ENCODE results near the gene TMEM72. TPM values are rescaled to one million over a fixed set of nuclear protein-coding genes. Genes with fewer than 3 reads are reported as not detected.

The TMEM72 gene
- total and polyA plus RNA-seq, 2 of the 13 experiments (the other 11 are each of a cell fraction or from before 2014, with no cell fraction given), result 0.04 TPM; not detected in 1

DNA sequence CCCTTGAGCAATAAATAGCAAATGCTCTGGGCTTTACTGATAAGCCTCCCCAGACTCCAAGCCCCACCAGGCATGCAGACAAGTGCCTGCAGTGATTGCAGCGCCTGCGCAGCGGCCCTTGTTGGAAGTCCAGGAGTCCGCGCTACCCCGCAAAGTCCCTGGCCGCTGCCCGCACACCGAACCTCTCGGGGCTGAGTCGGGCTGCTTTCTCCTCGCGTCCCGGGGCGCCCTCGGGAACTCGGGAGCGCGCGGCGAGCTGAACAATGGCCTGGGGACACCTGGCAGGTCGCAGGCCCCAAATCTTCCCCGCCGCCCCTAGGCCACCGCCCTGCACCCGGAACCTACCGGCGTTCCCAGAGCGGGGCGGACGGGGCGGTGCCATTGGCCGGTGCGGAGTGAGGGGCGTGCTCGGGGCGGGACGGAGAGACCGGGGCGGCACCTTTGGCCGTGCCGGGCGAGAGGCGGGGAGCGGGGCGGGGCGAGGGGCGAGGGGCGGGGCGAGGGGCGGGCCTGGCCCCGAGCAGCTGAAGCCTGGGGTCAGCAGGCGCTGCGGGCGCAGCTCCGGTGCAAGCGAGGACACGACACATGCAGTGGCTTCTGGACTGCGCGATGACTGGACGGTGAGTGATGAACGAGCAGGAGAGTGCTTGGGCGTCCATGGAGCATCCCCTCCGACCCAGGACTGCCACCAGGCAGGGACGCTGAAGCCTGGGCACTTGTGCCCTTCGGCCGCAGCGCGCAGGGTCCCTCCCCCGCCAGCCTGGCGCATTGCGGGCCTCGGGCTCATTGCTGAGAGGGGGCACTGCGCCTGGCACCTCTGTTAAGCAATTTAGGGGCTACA is 48.3 kb downstream of the TMEM72 start, which contains the start of gene RASSF4 (continued):
- TF ChIP-seq, protein P1, sequence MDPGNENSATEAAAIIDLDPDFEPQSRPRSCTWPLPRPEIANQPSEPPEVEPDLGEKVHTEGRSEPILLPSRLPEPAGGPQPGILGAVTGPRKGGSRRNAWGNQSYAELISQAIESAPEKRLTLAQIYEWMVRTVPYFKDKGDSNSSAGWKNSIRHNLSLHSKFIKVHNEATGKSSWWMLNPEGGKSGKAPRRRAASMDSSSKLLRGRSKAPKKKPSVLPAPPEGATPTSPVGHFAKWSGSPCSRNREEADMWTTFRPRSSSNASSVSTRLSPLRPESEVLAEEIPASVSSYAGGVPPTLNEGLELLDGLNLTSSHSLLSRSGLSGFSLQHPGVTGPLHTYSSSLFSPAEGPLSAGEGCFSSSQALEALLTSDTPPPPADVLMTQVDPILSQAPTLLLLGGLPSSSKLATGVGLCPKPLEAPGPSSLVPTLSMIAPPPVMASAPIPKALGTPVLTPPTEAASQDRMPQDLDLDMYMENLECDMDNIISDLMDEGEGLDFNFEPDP (CRISPR knock-in tag; conservative IDR thresholded peaks at IDR 0.05), result no peak
- no peak for TF ChIP-seq GLI4 (CRISPR knock-in tag; IDR thresholded peaks at IDR 0.05; ENCODE audit: borderline replicate concordance)
- TF ChIP-seq ZC3H4 (CRISPR knock-in tag; IDR thresholded peaks at IDR 0.05; ENCODE audit: borderline replicate concordance), result no peak
- TF ChIP-seq HDAC2 (CRISPR knock-in tag; IDR thresholded peaks at IDR 0.05), result no peak
- TF ChIP-seq, protein P2, sequence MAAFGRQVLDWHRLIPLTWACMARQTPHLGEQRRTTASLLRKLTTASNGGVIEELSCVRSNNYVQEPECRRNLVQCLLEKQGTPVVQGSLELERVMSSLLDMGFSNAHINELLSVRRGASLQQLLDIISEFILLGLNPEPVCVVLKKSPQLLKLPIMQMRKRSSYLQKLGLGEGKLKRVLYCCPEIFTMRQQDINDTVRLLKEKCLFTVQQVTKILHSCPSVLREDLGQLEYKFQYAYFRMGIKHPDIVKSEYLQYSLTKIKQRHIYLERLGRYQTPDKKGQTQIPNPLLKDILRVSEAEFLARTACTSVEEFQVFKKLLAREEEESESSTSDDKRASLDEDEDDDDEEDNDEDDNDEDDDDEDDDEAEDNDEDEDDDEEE (CRISPR knock-in tag; IDR thresholded peaks at IDR 0.05), result no peak
- no peak for TF ChIP-seq AKAP8 (CRISPR knock-in tag; IDR thresholded peaks at IDR 0.05)
- no peak for TF ChIP-seq SIN3B (IDR thresholded peaks at IDR 0.05; ENCODE audit: low read length)
- TF ChIP-seq GATAD1 (CRISPR knock-in tag; IDR thresholded peaks at IDR 0.05), result peak; percentile 35; the same call in 1 of the 2 replicates
- TF ChIP-seq THAP11 (CRISPR knock-in tag; IDR thresholded peaks at IDR 0.05), result peak; percentile 45; the same call in 1 of the 2 replicates
- no peak for TF ChIP-seq KIAA2018 (CRISPR knock-in tag; IDR thresholded peaks at IDR 0.05; ENCODE audit: borderline replicate concordance)
- no peak for TF ChIP-seq CENPT (CRISPR knock-in tag; IDR thresholded peaks at IDR 0.05; ENCODE audit: low read depth)
- TF ChIP-seq, protein P3, sequence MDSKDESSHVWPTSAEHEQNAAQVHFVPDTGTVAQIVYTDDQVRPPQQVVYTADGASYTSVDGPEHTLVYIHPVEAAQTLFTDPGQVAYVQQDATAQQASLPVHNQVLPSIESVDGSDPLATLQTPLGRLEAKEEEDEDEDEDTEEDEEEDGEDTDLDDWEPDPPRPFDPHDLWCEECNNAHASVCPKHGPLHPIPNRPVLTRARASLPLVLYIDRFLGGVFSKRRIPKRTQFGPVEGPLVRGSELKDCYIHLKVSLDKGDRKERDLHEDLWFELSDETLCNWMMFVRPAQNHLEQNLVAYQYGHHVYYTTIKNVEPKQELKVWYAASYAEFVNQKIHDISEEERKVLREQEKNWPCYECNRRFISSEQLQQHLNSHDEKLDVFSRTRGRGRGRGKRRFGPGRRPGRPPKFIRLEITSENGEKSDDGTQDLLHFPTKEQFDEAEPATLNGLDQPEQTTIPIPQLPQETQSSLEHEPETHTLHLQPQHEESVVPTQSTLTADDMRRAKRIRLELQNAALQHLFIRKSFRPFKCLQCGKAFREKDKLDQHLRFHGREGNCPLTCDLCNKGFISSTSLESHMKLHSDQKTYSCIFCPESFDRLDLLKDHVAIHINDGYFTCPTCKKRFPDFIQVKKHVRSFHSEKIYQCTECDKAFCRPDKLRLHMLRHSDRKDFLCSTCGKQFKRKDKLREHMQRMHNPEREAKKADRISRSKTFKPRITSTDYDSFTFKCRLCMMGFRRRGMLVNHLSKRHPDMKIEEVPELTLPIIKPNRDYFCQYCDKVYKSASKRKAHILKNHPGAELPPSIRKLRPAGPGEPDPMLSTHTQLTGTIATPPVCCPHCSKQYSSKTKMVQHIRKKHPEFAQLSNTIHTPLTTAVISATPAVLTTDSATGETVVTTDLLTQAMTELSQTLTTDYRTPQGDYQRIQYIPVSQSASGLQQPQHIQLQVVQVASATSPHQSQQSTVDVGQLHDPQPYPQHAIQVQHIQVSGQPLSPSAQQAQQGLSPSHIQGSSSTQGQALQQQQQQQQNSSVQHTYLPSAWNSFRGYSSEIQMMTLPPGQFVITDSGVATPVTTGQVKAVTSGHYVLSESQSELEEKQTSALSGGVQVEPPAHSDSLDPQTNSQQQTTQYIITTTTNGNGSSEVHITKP (CRISPR knock-in tag; IDR thresholded peaks at IDR 0.05; ENCODE audit: low read depth), result 0 out of 2 replicates have a peak, but pooled peaks have one; percentile 64
